Naive thymus-derived CD4-positive, alpha-beta T cell (primary cell): ENCODE data around the gene THOP1. TPM values are rescaled to one million over a fixed set of nuclear protein-coding genes. Genes with fewer than 3 reads are reported as not detected.

Experiments used
- ATAC-seq: fragments of 150-1000 bp; cut with Tn5 transposase; 2 replicates; pipeline ENCODE4 v1.10.0; 2021; ENCODE audit warnings: mild to moderate bottlenecking, moderate library complexity
- CTCF ChIA-PET: fragments of 350-600 bp; sonication (Branson Sonifier 250); formaldehyde crosslinking; loops from one replicate; lab custom pipeline; 2021; ENCODE audit warnings: antibody characterized with exemption; lab: Charles Lee
- POLR2A ChIA-PET: fragments of 350-600 bp; sonication (Branson Sonifier 250); formaldehyde crosslinking; loops from one replicate; lab custom pipeline; 2021; ENCODE audit warnings: antibody characterized with exemption, inconsistent platforms; lab: Charles Lee
- DNase-seq, 9 donors: peaks; one replicate each; pipeline versions ENCODE4 v3.0.0 to v3.0.0-alpha.2; 2020 to 2022; ENCODE audit warnings: mixed read lengths in 1 of 9
- H3K27ac ChIP-seq: one replicate; pipeline ENCODE4 v1.7.0; 2013; ENCODE audit warnings: mild to moderate bottlenecking, low read depth, low read length, moderate library complexity
- H3K27me3 ChIP-seq, 2 donors: one replicate each; pipeline ENCODE4 v1.7.0; 2013; ENCODE audit warnings: low read length in 2 of 2, mild to moderate bottlenecking in 2 of 2, moderate library complexity in 2 of 2; ENCODE audit not compliant: control insufficient read depth in 2 of 2, insufficient read depth in 2 of 2
- H3K36me3 ChIP-seq, 3 experiments: 1 replicate in 2 of 3; 2 replicates in 1 of 3; pipeline ENCODE4 v1.7.0; 2013; ENCODE audit warnings: low read length in 3 of 3, mild to moderate bottlenecking in 3 of 3, moderate library complexity in 1 of 3; ENCODE audit not compliant: insufficient read depth in 3 of 3, control insufficient read depth in 2 of 3
- H3K4me1 ChIP-seq, 2 donors: one replicate each; pipeline ENCODE4 v1.7.0; 2013; ENCODE audit warnings: low read length in 2 of 2, mild to moderate bottlenecking in 2 of 2, moderate library complexity in 1 of 2; ENCODE audit not compliant: control insufficient read depth in 2 of 2, insufficient read depth in 2 of 2
- H3K4me3 ChIP-seq: 2 replicates; pipeline ENCODE4 v1.7.0; 2013; ENCODE audit warnings: mild to moderate bottlenecking, low read length
- H3K9me3 ChIP-seq, 3 experiments: 1 replicate in 2 of 3; 2 replicates in 1 of 3; pipeline ENCODE4 v1.7.0; 2013; ENCODE audit warnings: low read length in 3 of 3; ENCODE audit not compliant: control insufficient read depth in 2 of 3
- H3K27ac Mint-ChIP-seq, 9 donors: one replicate each; pipeline ENCODE4 v1.8.0; 2020 to 2022; ENCODE audit warnings: mixed read lengths in 9 of 9, mild to moderate bottlenecking in 8 of 9, moderate library complexity in 5 of 9, inconsistent platforms in 2 of 9
- H3K27me3 Mint-ChIP-seq, 5 donors: one replicate each; pipeline ENCODE4 v1.8.0; 2021 to 2022; ENCODE audit warnings: mixed read lengths in 5 of 5, mild to moderate bottlenecking in 1 of 5
- H3K36me3 Mint-ChIP-seq, 5 donors: one replicate each; pipeline ENCODE4 v1.8.0; 2020 to 2022; ENCODE audit warnings: mixed read lengths in 5 of 5, mild to moderate bottlenecking in 3 of 5, inconsistent platforms in 1 of 5
- H3K4me1 Mint-ChIP-seq, 7 donors: one replicate each; pipeline ENCODE4 v1.8.0; 2020 to 2022; ENCODE audit warnings: mixed read lengths in 7 of 7, mild to moderate bottlenecking in 3 of 7, inconsistent platforms in 1 of 7
- H3K4me3 Mint-ChIP-seq, 10 donors: one replicate each; pipeline ENCODE4 v1.8.0; 2020 to 2022; ENCODE audit warnings: mild to moderate bottlenecking in 10 of 10, mixed read lengths in 10 of 10, moderate library complexity in 6 of 10, inconsistent platforms in 2 of 10
- H3K9me3 Mint-ChIP-seq, 11 donors: one replicate each; pipeline ENCODE4 v1.8.0; 2020 to 2022; ENCODE audit warnings: mixed read lengths in 11 of 11, mild to moderate bottlenecking in 4 of 11, inconsistent platforms in 1 of 11, moderate library complexity in 1 of 11
- intact Hi-C, 2 donors: fragments of 100-400 bp; cut with micrococcal nuclease; formaldehyde crosslinking; loops; one replicate each; pipeline ENCODE4 v1.15.1; 2023
- polyA plus RNA-seq, 2 donors: library from polyadenylated mRNA; unstranded; fragments of 300-500 nt; fragmentation: Illumina TruSeq; gene quantifications; one replicate each; pipeline ENCODE4 v1.2.3, GENCODE V29; 2021
- total RNA-seq, 6 experiments: library from RNA in 5 of 6; stranded (reverse) in 5 of 6; gene quantifications; 1 replicate in 5 of 6; 2 replicates in 1 of 6; pipeline ENCODE4 v1.2.3 and lab custom pipeline; 2021 to 2026

Gene THOP1
- total and polyA plus RNA-seq, 7 experiments from 2014 or later: 26.4 to 98.2 (median 29.7) TPM

- CTCF ChIA-PET: no interaction called here
- no peaks in the 10 kb centered on the region for H3K27me3 ChIP-seq
- H3K36me3 ChIP-seq: peaks cover 0 to 69% (median 6%) of the 10 kb centered on the region in 3 experiments
- DNase-seq: no peak
- no peak for ATAC-seq
- Mint-ChIP-seq H3K27me3 (no peaks in the 10 kb centered on the region), H3K27ac (no peak overlapping the region), H3K4me3 (no peak overlapping the region), H3K36me3 (peaks cover 3 to 13% (median 6%) of the 10 kb centered on the region in 5 donors), H3K9me3 (no peaks in the 10 kb centered on the region), H3K4me1 (peaks cover 0 to 2% (median 0%) of the 10 kb centered on the region in 7 donors)
- POLR2A ChIA-PET: no interaction called here
- intact Hi-C loops: no loop called here
- H3K4me1 ChIP-seq: no peaks in the 10 kb centered on the region
- H3K9me3 ChIP-seq: no peaks in the 10 kb centered on the region
- no peak overlapping the region for H3K27ac ChIP-seq
- H3K4me3 ChIP-seq: no peak overlapping the region
Observed at GRCh38 chr19:2808129-2808941, 23.0 kb downstream of the THOP1 start.

DNA sequence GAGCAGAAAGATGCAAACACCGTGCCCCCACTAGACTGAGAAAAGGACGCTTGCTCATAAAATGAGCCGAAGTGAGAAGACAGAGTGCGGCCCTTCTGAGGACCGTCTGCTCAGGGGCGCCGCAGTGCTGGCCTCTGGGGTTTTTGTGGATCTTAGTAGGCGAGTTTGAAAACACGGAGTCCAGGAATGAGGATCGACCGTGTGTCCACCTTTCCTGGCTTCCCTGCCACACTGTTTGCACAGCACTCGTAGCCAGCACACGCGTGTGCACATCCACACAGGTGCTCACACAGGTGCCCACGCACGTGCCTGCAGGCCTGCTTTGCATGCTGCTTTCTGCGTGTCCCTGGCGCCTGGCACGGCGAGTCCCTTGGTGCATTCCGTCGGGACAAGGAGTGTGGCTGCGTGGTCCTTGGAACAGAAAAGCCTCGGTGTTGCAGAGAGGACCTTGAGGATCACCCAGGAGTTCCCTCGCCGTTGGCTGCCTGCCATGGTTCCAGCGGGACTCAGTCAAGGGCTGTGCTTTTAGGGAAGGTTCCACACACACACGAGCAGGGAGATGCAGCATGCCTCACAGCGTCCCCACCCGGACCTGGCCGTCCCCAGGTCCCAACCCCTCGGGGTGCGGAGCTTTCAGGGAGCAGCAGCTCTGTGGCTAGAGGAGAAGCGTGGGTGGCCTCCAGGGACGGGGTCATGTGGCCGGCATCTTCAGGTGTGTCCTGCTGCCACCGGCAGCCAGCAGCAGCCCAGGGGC, 24.3 kb downstream of the THOP1 start:
- Mint-ChIP-seq H3K9me3 (no peaks in the 10 kb centered on the region), H3K4me1 (peaks cover 0 to 2% (median 0%) of the 10 kb centered on the region in 7 donors), H3K27me3 (no peaks in the 10 kb centered on the region), H3K27ac (no peak overlapping the region), H3K36me3 (peaks cover 3 to 13% (median 6%) of the 10 kb centered on the region in 5 donors), H3K4me3 (no peak overlapping the region)
- Histone ChIP-seq H3K27ac (no peak overlapping the region), H3K36me3 (peaks cover 0 to 62% (median 6%) of the 10 kb centered on the region in 3 experiments), H3K27me3 (no peaks in the 10 kb centered on the region), H3K4me3 (no peak overlapping the region), H3K4me1 (no peaks in the 10 kb centered on the region), H3K9me3 (no peaks in the 10 kb centered on the region)
- DNase-seq (no peak), ATAC-seq (no peak)
- ChIA-PET POLR2A (no interaction called here), CTCF (no interaction called here)
- intact Hi-C loops: no loop called here

DNA sequence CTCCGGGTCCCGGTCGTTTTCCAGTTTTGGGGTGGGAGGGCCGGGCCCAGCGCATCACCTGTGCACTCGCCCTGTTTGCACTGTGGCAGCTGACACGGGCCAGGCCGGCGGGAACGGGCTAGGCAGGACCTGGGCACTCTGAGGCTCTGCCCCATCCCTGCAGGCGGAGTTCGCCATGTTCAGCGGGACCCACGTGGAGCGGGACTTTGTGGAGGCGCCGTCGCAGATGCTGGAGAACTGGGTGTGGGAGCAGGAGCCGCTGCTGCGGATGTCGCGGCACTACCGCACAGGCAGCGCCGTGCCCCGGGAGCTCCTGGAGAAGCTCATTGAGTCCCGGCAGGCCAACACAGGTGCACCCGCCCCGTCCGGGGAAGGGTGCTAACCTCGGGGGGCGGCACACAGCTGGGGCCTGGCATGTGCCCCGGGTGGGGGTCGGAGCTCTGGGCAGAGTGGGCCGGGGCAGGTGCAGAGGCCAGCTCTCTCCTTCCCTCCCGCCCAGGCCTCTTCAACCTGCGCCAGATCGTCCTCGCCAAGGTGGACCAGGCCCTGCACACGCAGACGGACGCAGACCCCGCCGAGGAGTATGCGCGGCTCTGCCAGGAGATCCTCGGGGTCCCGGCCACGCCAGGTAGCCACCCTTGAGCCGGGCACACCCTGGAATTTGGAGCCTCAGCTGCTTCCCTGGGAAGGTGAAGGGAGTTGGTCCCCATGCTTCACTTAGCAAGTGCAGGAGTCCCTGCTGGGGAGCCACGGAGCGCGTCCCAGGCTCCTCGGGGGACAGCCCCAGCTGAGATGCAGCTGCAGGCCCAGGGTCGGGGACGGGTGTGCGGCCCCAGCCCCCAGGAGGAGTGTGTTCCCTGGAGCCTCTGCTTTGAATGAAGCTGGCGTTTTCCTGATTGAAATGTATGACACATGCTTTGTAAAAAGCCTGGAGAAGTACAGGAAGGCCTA, 25.1 kb downstream of the THOP1 start:
- Histone ChIP-seq H3K4me3 (no peak overlapping the region), H3K36me3 (peaks cover 0 to 55% (median 6%) of the 10 kb centered on the region in 3 experiments), H3K27ac (no peak overlapping the region), H3K9me3 (no peaks in the 10 kb centered on the region), H3K27me3 (no peaks in the 10 kb centered on the region), H3K4me1 (no peaks in the 10 kb centered on the region)
- DNase-seq: no peak
- CTCF ChIA-PET: no interaction called here
- H3K27ac Mint-ChIP-seq: no peak overlapping the region
- peaks cover 0 to 2% (median 0%) of the 10 kb centered on the region in 7 donors for H3K4me1 Mint-ChIP-seq
- ATAC-seq: no peak
- intact Hi-C loops: no loop called here
- no peak overlapping the region for H3K4me3 Mint-ChIP-seq
- POLR2A ChIA-PET: interaction anchor here (0.7 to 0.8 kb wide), 2 partner anchors 25 to 51 kb away, joined by 3 read pairs; partner anchors contain the start of gene THOP1
- peaks cover 3 to 13% (median 5%) of the 10 kb centered on the region in 5 donors for H3K36me3 Mint-ChIP-seq
- no peaks in the 10 kb centered on the region for H3K27me3 Mint-ChIP-seq
- no peaks in the 10 kb centered on the region for H3K9me3 Mint-ChIP-seq

- Histone ChIP-seq H3K27ac (no peak overlapping the region), H3K4me1 (no peaks in the 10 kb centered on the region), H3K27me3 (no peaks in the 10 kb centered on the region), H3K36me3 (peaks cover 0 to 54% (median 6%) of the 10 kb centered on the region in 3 experiments), H3K9me3 (no peaks in the 10 kb centered on the region), H3K4me3 (no peak overlapping the region)
- no peak for DNase-seq
- H3K36me3 Mint-ChIP-seq: peaks cover 3 to 13% (median 5%) of the 10 kb centered on the region in 5 donors
- no peaks in the 10 kb centered on the region for H3K9me3 Mint-ChIP-seq
- intact Hi-C loops: no loop called here
- no peak overlapping the region for H3K4me3 Mint-ChIP-seq
- peaks cover 0 to 2% (median 0%) of the 10 kb centered on the region in 7 donors for H3K4me1 Mint-ChIP-seq
- no peak for ATAC-seq
- ChIA-PET CTCF (no interaction called here), POLR2A (no interaction called here)
- no peak overlapping the region for H3K27ac Mint-ChIP-seq
- no peaks in the 10 kb centered on the region for H3K27me3 Mint-ChIP-seq
Observed at GRCh38 chr19:2811221-2811722, 26.0 kb downstream of the THOP1 start.

DNA sequence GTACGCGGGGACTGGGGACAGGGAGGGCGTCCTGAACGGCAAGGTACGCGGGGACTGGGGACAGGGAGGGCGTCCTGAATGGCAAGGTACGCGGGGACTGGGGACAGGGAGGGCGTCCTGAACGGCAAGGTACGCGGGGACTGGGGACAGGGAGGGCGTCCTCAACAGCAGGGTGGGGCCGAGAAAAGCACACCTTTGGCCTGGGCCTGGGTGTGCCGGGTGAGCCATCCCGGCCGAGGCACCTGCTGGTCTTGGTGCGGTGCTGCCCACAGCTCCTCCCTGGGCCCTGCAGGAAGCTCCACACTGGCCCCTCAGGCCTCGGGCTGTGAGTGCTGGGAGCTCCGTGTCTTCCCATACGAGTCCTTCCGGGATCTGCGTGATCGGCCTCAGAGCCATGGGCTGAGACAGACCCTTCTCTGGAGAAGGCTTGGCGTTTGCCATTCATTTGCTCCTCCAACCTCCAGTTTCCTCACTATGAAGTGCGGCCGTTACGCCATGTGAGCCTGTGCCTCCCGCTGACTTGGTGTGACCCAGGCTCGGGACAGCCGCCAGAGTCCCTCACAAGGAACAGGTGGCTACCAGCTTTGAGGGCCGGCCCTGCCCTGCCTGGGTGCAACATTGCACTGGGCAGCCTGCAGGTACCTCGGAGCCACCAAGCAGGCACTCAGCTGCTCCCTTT, 26.6 kb downstream of the THOP1 start:
- ChIA-PET POLR2A (no interaction called here), CTCF (no interaction called here)
- Histone ChIP-seq H3K36me3 (peaks cover 0 to 48% (median 6%) of the 10 kb centered on the region in 3 experiments), H3K4me1 (no peaks in the 10 kb centered on the region), H3K27ac (no peak overlapping the region), H3K27me3 (no peaks in the 10 kb centered on the region), H3K4me3 (no peak overlapping the region), H3K9me3 (no peaks in the 10 kb centered on the region)
- intact Hi-C loops: no loop called here
- H3K27me3 Mint-ChIP-seq: no peaks in the 10 kb centered on the region
- H3K27ac Mint-ChIP-seq: no peak overlapping the region
- H3K4me3 Mint-ChIP-seq: no peak overlapping the region
- peaks cover 3 to 13% (median 5%) of the 10 kb centered on the region in 5 donors for H3K36me3 Mint-ChIP-seq
- H3K9me3 Mint-ChIP-seq: no peaks in the 10 kb centered on the region
- H3K4me1 Mint-ChIP-seq: peaks cover 0 to 2% (median 0%) of the 10 kb centered on the region in 7 donors
- no peak for DNase-seq
- no peak for ATAC-seq
